NT2/D1 (cell line): ENCODE measurements around the gene LTA.

ENCODE experiments used
- DNase-seq: peaks from one replicate; pipeline ENCODE4 v3.0.0-alpha.2; 2011; ENCODE audit warnings: low read depth, low spot score
- H3K27me3 ChIP-seq: 2 replicates; pipeline ENCODE4 v1.6.0; 2011; ENCODE audit warnings: mild to moderate bottlenecking; ENCODE audit not compliant: insufficient read length, insufficient read depth
- H3K36me3 ChIP-seq: 2 replicates; pipeline ENCODE4 v1.6.1; 2011; ENCODE audit warnings: mild to moderate bottlenecking, low read length, mixed read lengths; ENCODE audit not compliant: insufficient read depth, insufficient read length
- H3K4me1 ChIP-seq: 2 replicates; pipeline ENCODE4 v1.5.1; 2011; ENCODE audit not compliant: insufficient read depth, insufficient read length
- H3K4me3 ChIP-seq: 2 replicates; pipeline ENCODE4 v1.5.1; 2011; ENCODE audit warnings: low read depth; ENCODE audit not compliant: insufficient read length
- H3K9ac ChIP-seq: 2 replicates; pipeline ENCODE4 v1.6.0; 2011; ENCODE audit warnings: low read depth; ENCODE audit not compliant: insufficient read length
- H3K9me3 ChIP-seq: 2 replicates; pipeline ENCODE4 v1.5.1; 2011; ENCODE audit warnings: mild to moderate bottlenecking, low read length; ENCODE audit not compliant: insufficient read depth
- SUZ12 ChIP-seq: IDR thresholded peaks from 2 replicates; pipeline ENCODE4 v1.6.1; 2011; ENCODE audit not compliant: insufficient read length, insufficient read depth; ENCODE audit errors: extremely low read depth
- YY1 ChIP-seq: IDR thresholded peaks from 2 replicates; pipeline ENCODE4 v1.6.1; 2011; ENCODE audit not compliant: insufficient read length, insufficient read depth
- ZNF274 ChIP-seq: IDR thresholded peaks from 2 replicates; pipeline ENCODE4 v1.6.1; 2011; ENCODE audit warnings: mild to moderate bottlenecking, low read depth, low read length

Gene LTA

GRCh38 chr6:31572041-31572911 lies at the start of gene LTA:
TSS of gene LTA (plus strand) at chr6:31572289. CDS start at chr6:31572743, 454 bp downstream.
- TF ChIP-seq YY1: no peak
- TF ChIP-seq ZNF274: no peak
- no peak for TF ChIP-seq SUZ12
- peaks cover 3% of the 10 kb centered on the region for H3K36me3 ChIP-seq
- no peak for DNase-seq
- H3K9ac ChIP-seq: no peak within 1 kb of the TSS
- peaks cover 12% of the 10 kb centered on the region for H3K4me1 ChIP-seq
- no peaks in the 10 kb centered on the region for H3K27me3 ChIP-seq
- H3K4me3 ChIP-seq: no peak within 1 kb of the TSS
- H3K9me3 ChIP-seq: no peaks in the 10 kb centered on the region

GRCh38 chr6:31525553-31525931 lies 46.5 kb upstream of the LTA start:
- Histone ChIP-seq H3K4me1 (no peaks in the 10 kb centered on the region), H3K27me3 (no peaks in the 10 kb centered on the region), H3K9me3 (no peaks in the 10 kb centered on the region), H3K36me3 (peaks cover 12% of the 10 kb centered on the region), H3K4me3 (no peak overlapping the region), H3K9ac (no peak overlapping the region)
- no peak for DNase-seq
- no peak for TF ChIP-seq ZNF274
- no peak for TF ChIP-seq YY1
- TF ChIP-seq SUZ12: no peak

GRCh38 chr6:31525932-31526591 lies 46.0 kb upstream of the LTA start:
- no peak overlapping the region for H3K9ac ChIP-seq
- no peak for TF ChIP-seq ZNF274
- no peak for TF ChIP-seq YY1
- TF ChIP-seq SUZ12: no peak
- no peak for DNase-seq

GRCh38 chr6:31528307-31528777 lies 43.7 kb upstream of the LTA start:
- no peak for DNase-seq
- Histone ChIP-seq H3K27me3 (no peaks in the 10 kb centered on the region), H3K4me3 (no peak overlapping the region), H3K36me3 (peaks cover 38% of the 10 kb centered on the region), H3K9ac (no peak overlapping the region), H3K9me3 (no peaks in the 10 kb centered on the region), H3K4me1 (no peaks in the 10 kb centered on the region)
- TF ChIP-seq YY1 (no peak), SUZ12 (no peak), ZNF274 (no peak)

More at GRCh38 chr6:31525932-31526591, 46.0 kb upstream of the LTA start:
- Histone ChIP-seq H3K36me3 (peaks cover 18% of the 10 kb centered on the region), H3K27me3 (no peaks in the 10 kb centered on the region), H3K4me3 (no peak overlapping the region), H3K9me3 (no peaks in the 10 kb centered on the region), H3K4me1 (no peaks in the 10 kb centered on the region)

GRCh38 chr6:31528821-31529328 lies 43.2 kb upstream of the LTA start, which contains the start of gene MCCD1:
TSS of gene MCCD1 (plus strand) at chr6:31528962. CDS start at chr6:31529015, 53 bp downstream.
- peaks cover 44% of the 10 kb centered on the region for H3K36me3 ChIP-seq
- H3K4me1 ChIP-seq: no peaks in the 10 kb centered on the region
- DNase-seq: no peak

GRCh38 chr6:31529329-31530150 lies 42.5 kb upstream of the LTA start:
- Histone ChIP-seq H3K9ac (no peak overlapping the region), H3K4me1 (no peaks in the 10 kb centered on the region), H3K4me3 (no peak overlapping the region), H3K9me3 (no peaks in the 10 kb centered on the region), H3K27me3 (no peaks in the 10 kb centered on the region), H3K36me3 (peaks cover 50% of the 10 kb centered on the region)
- DNase-seq: no peak
- TF ChIP-seq YY1 (no peak), ZNF274 (no peak), SUZ12 (no peak)

More at GRCh38 chr6:31528821-31529328, 43.2 kb upstream of the LTA start, which contains the start of gene MCCD1:
- no peaks in the 10 kb centered on the region for H3K9me3 ChIP-seq
- TF ChIP-seq SUZ12 (no peak), ZNF274 (no peak), YY1 (no peak)
- no peaks in the 10 kb centered on the region for H3K27me3 ChIP-seq
- no peak within 1 kb of the TSS for H3K4me3 ChIP-seq
- H3K9ac ChIP-seq: no peak within 1 kb of the TSS
